CD14-positive monocyte (primary cell): Measurements from ENCODE around the gene RPL38. TPM values are rescaled to one million over a fixed set of nuclear protein-coding genes. Genes with fewer than 3 reads are reported as not detected.

ENCODE experiments used
- DNase-seq, 3 donors: peaks; one replicate each; pipeline ENCODE4 v3.0.0-alpha.2; 2011 to 2022
- H2AFZ ChIP-seq: 2 replicates; pipeline ENCODE4 v1.6.0; 2012; ENCODE audit warnings: mild to moderate bottlenecking, low read depth, low read length, inconsistent platforms; ENCODE audit not compliant: insufficient read depth, poor library complexity, severe bottlenecking
- H3K27ac ChIP-seq, 2 donors: 1 replicate in 1 of 2; 2 replicates in 1 of 2; pipeline ENCODE4 v1.5.1; 2012 to 2013; ENCODE audit warnings: low read length in 2 of 2, control low read depth in 1 of 2, inconsistent platforms in 1 of 2, low read depth in 1 of 2, mild to moderate bottlenecking in 1 of 2
- H3K27me3 ChIP-seq, 2 donors: one replicate each; pipeline versions ENCODE4 v1.6.0 to v1.6.1; 2011 to 2013; ENCODE audit warnings: low read length in 2 of 2; ENCODE audit not compliant: control insufficient read depth in 2 of 2, insufficient read depth in 2 of 2
- H3K36me3 ChIP-seq, 2 donors: replicated peaks in 1 of 2; 1 replicate in 1 of 2; 2 replicates in 1 of 2; pipeline versions ENCODE4 v1.5.1 to v1.6.1; 2012 to 2013; ENCODE audit warnings: low read length in 2 of 2, control low read depth in 1 of 2, inconsistent platforms in 1 of 2, mild to moderate bottlenecking in 1 of 2; ENCODE audit not compliant: insufficient read depth in 2 of 2, control insufficient read depth in 1 of 2
- H3K4me1 ChIP-seq, 2 donors: 1 replicate in 1 of 2; 2 replicates in 1 of 2; pipeline versions ENCODE4 v1.5.1 to v1.6.1; 2012 to 2013; ENCODE audit warnings: low read length in 2 of 2, control low read depth in 1 of 2, inconsistent platforms in 1 of 2, mild to moderate bottlenecking in 1 of 2, moderate library complexity in 1 of 2; ENCODE audit not compliant: insufficient read depth in 2 of 2, control insufficient read depth in 1 of 2
- H3K4me2 ChIP-seq: replicated peaks from 2 replicates; pipeline ENCODE3; 2012; ENCODE audit warnings: low read length, moderate library complexity, mild to moderate bottlenecking; ENCODE audit not compliant: poor library complexity, severe bottlenecking; ENCODE audit errors: extremely low read depth
- H3K4me3 ChIP-seq, 3 experiments: fragments of 200-600 bp in 1 of 3; sonication (generic) in 1 of 3; replicated peaks in 1 of 3; 1 replicate in 2 of 3; 2 replicates in 1 of 3; pipeline ENCODE4 v1.5.1; 2011 to 2013; ENCODE audit warnings: low read length in 3 of 3, mild to moderate bottlenecking in 3 of 3, control low read depth in 2 of 3, low read depth in 2 of 3, inconsistent platforms in 1 of 3, moderate library complexity in 1 of 3
- H3K79me2 ChIP-seq: 2 replicates; pipeline ENCODE4 v1.6.0; 2012; ENCODE audit warnings: mild to moderate bottlenecking, control low read depth, inconsistent platforms, low read length, moderate library complexity; ENCODE audit not compliant: insufficient read depth
- H3K9ac ChIP-seq: 2 replicates; pipeline ENCODE4 v1.6.0; 2017; ENCODE audit warnings: low read length, mild to moderate bottlenecking; ENCODE audit not compliant: insufficient read depth, poor library complexity, severe bottlenecking
- H3K9me3 ChIP-seq, 2 donors: replicated peaks in 1 of 2; 1 replicate in 1 of 2; 2 replicates in 1 of 2; pipeline versions ENCODE4 v1.5.1 to v1.6.1; 2012 to 2013; ENCODE audit warnings: low read length in 2 of 2, control low read depth in 1 of 2; ENCODE audit not compliant: control insufficient read depth in 1 of 2, insufficient read depth in 1 of 2
- H4K20me1 ChIP-seq: 2 replicates; pipeline ENCODE4 v1.6.0; 2012; ENCODE audit warnings: mild to moderate bottlenecking, low read length, control low read depth, moderate library complexity; ENCODE audit not compliant: insufficient read depth
- H3K27ac Mint-ChIP-seq, 7 donors: one replicate each; pipeline ENCODE4 v1.8.0; 2020; ENCODE audit warnings: mild to moderate bottlenecking in 7 of 7, mixed read lengths in 7 of 7, moderate library complexity in 6 of 7, inconsistent platforms in 2 of 7
- H3K27me3 Mint-ChIP-seq, 3 donors: one replicate each; pipeline ENCODE4 v1.8.0; 2021 to 2022; ENCODE audit warnings: low read depth in 3 of 3, mild to moderate bottlenecking in 3 of 3, mixed read lengths in 3 of 3, moderate library complexity in 3 of 3, inconsistent platforms in 1 of 3
- H3K36me3 Mint-ChIP-seq, 2 donors: one replicate each; pipeline ENCODE4 v1.8.0; 2020; ENCODE audit warnings: mixed read lengths in 2 of 2, inconsistent platforms in 1 of 2, mild to moderate bottlenecking in 1 of 2
- H3K4me1 Mint-ChIP-seq: one replicate; pipeline ENCODE4 v1.8.0; 2020; ENCODE audit warnings: mild to moderate bottlenecking, mixed read lengths
- H3K4me3 Mint-ChIP-seq, 2 donors: one replicate each; pipeline ENCODE4 v1.8.0; 2020; ENCODE audit warnings: mild to moderate bottlenecking in 2 of 2, mixed read lengths in 2 of 2, moderate library complexity in 1 of 2
- H3K9me3 Mint-ChIP-seq, 7 donors: one replicate each; pipeline ENCODE4 v1.8.0; 2020 to 2022; ENCODE audit warnings: mixed read lengths in 7 of 7, mild to moderate bottlenecking in 6 of 7, moderate library complexity in 6 of 7, inconsistent platforms in 2 of 7
- CTCF ChIP-seq: fragments of 200-600 bp; IDR thresholded peaks from one replicate; pipeline ENCODE4 v1.8.0; 2022; ENCODE audit warnings: antibody characterized with exemption, mild to moderate bottlenecking
- WGBS: methylation state at CpG from one replicate; pipeline ENCODE4 v1.1.5; 2013; ENCODE audit warnings: missing lambda C conversion rate; ENCODE audit not compliant: insufficient coverage; 5-methylcytosine and 5-hydroxymethylcytosine counted together
- intact Hi-C, 2 donors: fragments of 100-400 bp; cut with micrococcal nuclease; formaldehyde crosslinking; loops; one replicate each; pipeline versions ENCODE4 v1.15.0 to v1.15.1; 2023
- polyA plus RNA-seq, 3 donors: library from polyadenylated mRNA; depleted of rRNA in 1 of 3; unstranded in 2 of 3; stranded (reverse) in 1 of 3; fragments of 300-500 nt in 2 of 3; fragments of >200 nt in 1 of 3; fragmentation: Illumina TruSeq in 2 of 3; gene quantifications; 1 replicate in 2 of 3; 2 replicates in 1 of 3; pipeline ENCODE4 v1.2.3, GENCODE V29; 2012 to 2021

RPL38 gene
- polyA plus RNA-seq, 3 donors, result 379 to 1,070 (median 919) TPM

GRCh38 chr17:74220219-74220618 lies 16.7 kb downstream of the RPL38 start:
- no peak for DNase-seq
- H3K27ac Mint-ChIP-seq, result peak overlapping the region in 5 of 7 donors; percentile 3 to 73 (median 41)
- H3K4me3 Mint-ChIP-seq, result peak overlapping the region in 1 of 2 donors; percentile 43
- H3K36me3 Mint-ChIP-seq, result peaks cover 51 to 79% of the 10 kb centered on the region in 2 donors
- H3K4me3 ChIP-seq, result peak overlapping the region in 1 of 3 experiments; percentile 11
- H3K36me3 ChIP-seq, result peaks cover 45 to 65% of the 10 kb centered on the region in 2 donors
- H3K27ac ChIP-seq, result peak overlapping the region in 1 of 2 donors; percentile 42
- peaks cover 0 to 2% (median 2%) of the 10 kb centered on the region in 3 donors for H3K27me3 Mint-ChIP-seq
- intact Hi-C loops, result no loop called here
- no peak for TF ChIP-seq CTCF
- 100% methylated on average over 1 of the region's 2 CpGs for WGBS
- no peaks in the 10 kb centered on the region for H3K27me3 ChIP-seq
- H4K20me1 ChIP-seq, result peaks cover 85% of the 10 kb centered on the region
- no peaks in the 10 kb centered on the region for H3K9me3 ChIP-seq
- H3K4me2 ChIP-seq, result peak overlapping the region; percentile 48
- peaks cover 47% of the 10 kb centered on the region for H3K4me1 Mint-ChIP-seq
- no peak overlapping the region for H3K9ac ChIP-seq
- peaks cover 47% of the 10 kb centered on the region for H3K79me2 ChIP-seq
- peaks cover 0 to 2% (median 0%) of the 10 kb centered on the region in 7 donors for H3K9me3 Mint-ChIP-seq
- H3K4me1 ChIP-seq, result peaks cover 33 to 42% of the 10 kb centered on the region in 2 donors
- no peak overlapping the region for H2AFZ ChIP-seq

- Histone ChIP-seq H4K20me1 (peaks cover 85% of the 10 kb centered on the region), H3K79me2 (peaks cover 38% of the 10 kb centered on the region), H3K4me3 (no peak overlapping the region), H3K4me2 (no peak overlapping the region), H3K9ac (no peak overlapping the region), H3K9me3 (no peaks in the 10 kb centered on the region), H3K36me3 (peaks cover 51 to 69% of the 10 kb centered on the region in 2 donors), H3K27me3 (no peaks in the 10 kb centered on the region), H3K4me1 (peaks cover 31 to 34% of the 10 kb centered on the region in 2 donors), H2AFZ (no peak overlapping the region), H3K27ac (no peak overlapping the region)
- Mint-ChIP-seq H3K36me3 (peaks cover 54 to 80% of the 10 kb centered on the region in 2 donors), H3K9me3 (peaks cover 0 to 2% (median 0%) of the 10 kb centered on the region in 7 donors), H3K27me3 (peaks cover 0 to 5% (median 2%) of the 10 kb centered on the region in 3 donors), H3K27ac (peak overlapping the region in 2 of 7 donors; percentile 7 to 53), H3K4me1 (peaks cover 42% of the 10 kb centered on the region), H3K4me3 (no peak overlapping the region)
- TF ChIP-seq CTCF, result no peak
- intact Hi-C loops, result no loop called here
- WGBS, result 97% methylated on average over 12 of the region's 16 CpGs
- DNase-seq, result no peak
These were observed 17.7 kb downstream of the RPL38 start for GRCh38 chr17:74220946-74221818.
